Measurements from ENCODE around the gene METTL24.
A peak's percentile ranks its signal among the peaks of the same experiment; 100 is the strongest.
"Not testable (repeated sequence)": the region's sequence is repeated elsewhere in the genome, so short reads cannot be mapped to it uniquely, and the experiment has no call there.

The METTL24 gene

DNA sequence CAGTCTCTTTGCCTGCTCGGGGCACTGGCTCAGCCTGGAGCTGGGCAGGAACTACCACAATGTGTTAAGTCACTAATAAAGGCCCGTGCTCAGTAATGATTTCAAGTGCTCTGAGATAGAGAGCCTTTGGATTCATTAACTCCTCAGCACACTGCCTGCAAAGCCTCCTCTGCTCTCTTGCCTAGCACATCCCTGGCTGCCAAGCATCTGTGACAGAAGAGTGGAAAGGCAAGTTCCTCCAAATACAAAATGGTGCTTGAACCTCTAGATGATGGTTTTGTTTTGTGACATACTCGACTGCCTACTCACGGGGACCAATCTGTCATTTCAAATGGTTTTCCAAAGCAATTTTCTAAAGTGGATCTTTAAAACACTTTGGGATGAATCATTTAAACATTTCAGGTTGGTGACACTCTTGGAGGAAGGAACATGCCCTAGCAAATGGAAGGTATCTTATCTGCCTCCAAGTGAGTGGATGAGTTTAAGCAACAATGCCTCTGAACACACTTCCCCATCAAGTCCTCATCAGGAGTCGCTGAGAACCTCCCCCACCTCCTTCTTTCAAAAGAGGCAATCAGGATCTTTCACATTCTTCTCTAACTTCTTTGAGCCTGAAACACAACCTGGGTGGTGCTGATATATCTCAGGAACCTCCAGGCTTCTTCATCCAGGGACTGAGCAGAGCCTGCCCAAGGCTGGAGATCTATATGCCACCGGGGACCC lies 35.8 kb downstream of the METTL24 start:
- Mint-ChIP-seq H3K27me3 (peaks cover 2% of the 10 kb centered on the region), H3K27ac (no peak overlapping the region), H3K36me3 (no peaks in the 10 kb centered on the region), H3K4me1 (peaks cover 5% of the 10 kb centered on the region), H3K4me3 (no peak overlapping the region), H3K9me3 (no peaks in the 10 kb centered on the region)
- DNase-seq (ENCODE audit: low spot score in 2 of 2) (no peak), ATAC-seq (ENCODE audit: low read depth) (no peak)

DNA sequence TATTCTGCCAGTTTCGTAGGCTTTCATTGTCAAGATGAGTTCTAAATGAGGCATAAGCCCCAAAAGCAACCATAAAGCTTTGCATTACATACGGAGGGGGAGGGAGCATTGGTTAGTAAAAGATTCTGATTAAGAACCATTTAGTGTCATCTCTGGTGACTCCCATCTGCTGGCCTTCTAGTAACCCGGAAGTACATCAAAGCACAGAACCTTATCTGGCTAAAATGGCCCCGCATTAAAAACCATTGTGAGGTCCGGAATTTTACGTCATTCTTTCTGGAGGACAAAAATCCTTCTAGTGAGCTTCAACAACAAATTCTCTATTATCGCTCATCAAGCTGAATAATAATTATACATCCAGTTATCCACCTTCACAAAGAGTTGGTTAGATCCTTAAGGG lies 37.8 kb downstream of the METTL24 start:
- no peak for DNase-seq (ENCODE audit: low spot score in 2 of 2)
- ATAC-seq (ENCODE audit: low read depth): no peak
- Mint-ChIP-seq H3K4me1 (peaks cover 5% of the 10 kb centered on the region), H3K27me3 (peaks cover 3% of the 10 kb centered on the region), H3K9me3 (no peaks in the 10 kb centered on the region), H3K4me3 (no peak overlapping the region), H3K27ac (no peak overlapping the region), H3K36me3 (no peaks in the 10 kb centered on the region)

DNA sequence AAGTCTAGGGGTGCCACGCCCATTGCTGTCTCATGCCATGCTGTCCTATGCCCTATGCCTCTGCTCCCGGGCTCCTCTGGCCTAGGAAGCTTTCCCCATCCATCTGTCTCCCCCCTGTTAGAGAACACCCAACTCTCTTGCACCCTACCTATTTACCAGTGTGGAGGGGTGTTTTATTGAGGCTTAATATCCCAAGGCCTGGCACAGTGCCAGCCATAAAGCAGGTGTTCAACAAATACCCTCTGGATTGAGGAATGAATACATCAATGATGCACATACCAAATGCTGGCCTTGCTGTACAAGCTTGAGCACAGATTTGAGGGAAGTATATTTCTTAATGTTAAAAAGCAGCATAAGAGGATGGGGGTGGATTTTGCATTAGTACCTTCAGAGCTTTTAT lies 38.3 kb downstream of the METTL24 start:
- ATAC-seq (ENCODE audit: low read depth) (no peak), DNase-seq (ENCODE audit: low spot score in 2 of 2) (no peak)
- H3K27ac Mint-ChIP-seq: no peak overlapping the region
- no peak overlapping the region for H3K4me3 Mint-ChIP-seq
- peaks cover 5% of the 10 kb centered on the region for H3K4me1 Mint-ChIP-seq
- H3K27me3 Mint-ChIP-seq: peaks cover 5% of the 10 kb centered on the region
- no peaks in the 10 kb centered on the region for H3K36me3 Mint-ChIP-seq
- no peaks in the 10 kb centered on the region for H3K9me3 Mint-ChIP-seq

DNA sequence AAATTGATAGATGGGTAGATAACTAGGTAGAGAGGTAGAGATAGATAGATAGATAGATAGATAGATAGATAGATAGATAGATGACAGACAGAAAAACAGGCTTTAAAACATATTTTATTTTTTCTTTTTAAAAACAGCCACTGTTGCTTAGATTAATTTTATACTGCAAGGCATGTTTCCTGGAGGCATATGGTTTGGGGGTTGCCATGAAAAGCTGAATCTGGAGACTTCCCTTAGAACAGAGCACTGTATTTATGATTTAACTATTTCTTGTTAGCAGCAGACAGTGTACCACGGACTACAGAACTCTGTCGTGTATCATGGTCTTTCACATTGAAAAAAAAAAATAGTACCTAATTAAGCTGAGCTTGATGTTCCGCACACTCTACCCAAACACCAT lies 38.8 kb downstream of the METTL24 start:
- no peak for ATAC-seq (ENCODE audit: low read depth)
- no peak for DNase-seq (ENCODE audit: low spot score in 2 of 2)
- Mint-ChIP-seq H3K27me3 (peaks cover 3% of the 10 kb centered on the region), H3K27ac (no peak overlapping the region), H3K4me3 (no peak overlapping the region), H3K9me3 (no peaks in the 10 kb centered on the region), H3K4me1 (peaks cover 5% of the 10 kb centered on the region), H3K36me3 (no peaks in the 10 kb centered on the region)

DNA sequence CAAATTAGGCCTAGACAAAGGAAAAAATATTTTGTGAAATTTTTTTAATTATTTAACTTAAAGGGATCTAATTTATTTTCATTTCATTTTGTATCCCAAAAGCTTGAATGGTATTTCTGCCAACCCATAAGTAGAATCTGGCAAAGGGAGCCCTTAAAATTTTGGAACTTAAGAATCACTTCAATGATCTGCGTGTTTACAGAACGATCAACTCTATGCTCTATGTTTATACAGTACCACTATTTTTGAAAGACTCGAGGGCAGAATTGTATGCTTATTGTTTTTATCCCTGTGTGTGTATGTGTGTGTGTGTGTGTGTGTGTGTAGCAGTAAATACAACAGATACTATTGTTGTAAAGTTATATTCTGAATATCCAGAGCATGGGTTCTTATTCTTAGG lies 39.2 kb downstream of the METTL24 start:
- Mint-ChIP-seq H3K9me3 (no peaks in the 10 kb centered on the region), H3K4me3 (no peak overlapping the region), H3K36me3 (no peaks in the 10 kb centered on the region), H3K27ac (no peak overlapping the region), H3K27me3 (peaks cover 3% of the 10 kb centered on the region), H3K4me1 (peaks cover 5% of the 10 kb centered on the region)
- ATAC-seq (ENCODE audit: low read depth) (no peak), DNase-seq (ENCODE audit: low spot score in 2 of 2) (no peak)

DNA sequence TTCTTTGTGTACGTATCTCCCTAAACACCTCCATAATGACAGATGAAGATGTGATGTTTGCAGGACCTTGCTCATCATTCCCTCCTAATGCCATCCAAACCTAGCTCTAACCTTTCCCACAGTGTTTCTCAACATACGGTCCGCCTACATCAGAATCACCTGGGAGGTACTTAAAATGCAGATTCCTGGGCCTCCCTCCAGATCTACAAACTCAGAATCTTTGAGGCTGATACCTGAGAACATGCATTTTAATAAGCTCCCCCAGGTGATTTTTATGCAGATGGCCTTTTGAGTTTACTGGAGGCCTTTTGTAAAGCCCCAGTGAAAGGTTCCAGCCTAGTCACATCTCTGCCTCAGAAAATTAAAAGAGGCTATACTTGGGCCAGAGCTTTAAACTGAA lies 40.5 kb downstream of the METTL24 start:
- Mint-ChIP-seq H3K9me3 (no peaks in the 10 kb centered on the region), H3K27ac (no peak overlapping the region), H3K36me3 (no peaks in the 10 kb centered on the region), H3K27me3 (peaks cover 6% of the 10 kb centered on the region), H3K4me1 (peaks cover 3% of the 10 kb centered on the region), H3K4me3 (no peak overlapping the region)
- DNase-seq (ENCODE audit: low spot score in 2 of 2) (no peak), ATAC-seq (ENCODE audit: low read depth) (no peak)

DNA sequence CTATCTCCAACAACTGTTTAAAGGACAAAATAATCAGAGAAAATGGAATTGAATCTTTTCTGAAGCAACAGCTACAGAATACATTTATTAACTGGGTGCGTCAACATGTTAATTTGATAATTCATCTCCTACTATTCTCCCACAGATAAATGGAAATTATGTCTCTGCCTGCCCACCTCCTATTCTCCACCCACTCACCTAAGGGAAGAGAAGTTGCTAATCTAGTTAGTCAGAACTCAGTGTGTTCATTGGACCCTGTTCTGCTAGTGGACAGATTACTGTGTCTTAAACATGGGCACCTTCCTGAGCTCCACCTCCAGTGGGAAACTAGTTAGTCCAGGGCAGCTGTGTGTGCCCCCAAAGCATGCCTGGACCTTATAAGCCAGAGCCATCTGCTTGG lies 41.0 kb downstream of the METTL24 start:
- H3K36me3 Mint-ChIP-seq: no peaks in the 10 kb centered on the region
- H3K27me3 Mint-ChIP-seq: peaks cover 6% of the 10 kb centered on the region
- ATAC-seq (ENCODE audit: low read depth): no peak
- no peak overlapping the region for H3K27ac Mint-ChIP-seq
- no peaks in the 10 kb centered on the region for H3K9me3 Mint-ChIP-seq
- no peak overlapping the region for H3K4me3 Mint-ChIP-seq
- DNase-seq (ENCODE audit: low spot score in 2 of 2): no peak
- H3K4me1 Mint-ChIP-seq: no peaks in the 10 kb centered on the region

DNA sequence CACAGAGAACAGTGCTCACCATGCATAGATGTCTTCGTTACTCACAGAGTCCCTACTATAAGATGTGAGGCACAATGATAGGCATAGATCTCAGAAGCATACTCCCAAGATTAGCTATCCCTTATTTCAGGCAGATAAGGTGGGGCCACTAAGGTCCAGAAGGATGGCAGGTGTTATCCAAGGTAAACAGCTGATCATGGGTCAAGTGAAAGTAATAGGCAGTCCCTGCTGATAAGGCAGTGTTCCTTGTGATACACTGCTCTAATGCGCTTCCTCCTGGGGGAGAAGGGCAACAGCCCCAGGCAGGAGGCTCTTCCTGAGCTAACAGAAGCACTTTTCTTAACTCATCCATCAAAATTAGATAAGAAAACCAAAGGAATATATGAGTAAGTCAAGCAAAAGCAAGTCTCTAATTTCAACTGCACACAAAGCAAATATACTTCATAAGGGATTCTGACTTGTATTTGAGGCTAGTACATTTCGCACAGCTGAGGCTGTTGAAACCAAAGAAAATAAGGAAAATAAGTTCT lies 42.2 kb downstream of the METTL24 start:
- peaks cover 6% of the 10 kb centered on the region for H3K27me3 Mint-ChIP-seq
- no peaks in the 10 kb centered on the region for H3K9me3 Mint-ChIP-seq
- H3K27ac Mint-ChIP-seq: no peak overlapping the region
- ATAC-seq (ENCODE audit: low read depth) (no peak), DNase-seq (ENCODE audit: low spot score in 2 of 2) (no peak)
- no peak overlapping the region for H3K4me3 Mint-ChIP-seq
- H3K4me1 Mint-ChIP-seq: peaks cover 2% of the 10 kb centered on the region
- no peaks in the 10 kb centered on the region for H3K36me3 Mint-ChIP-seq

DNA sequence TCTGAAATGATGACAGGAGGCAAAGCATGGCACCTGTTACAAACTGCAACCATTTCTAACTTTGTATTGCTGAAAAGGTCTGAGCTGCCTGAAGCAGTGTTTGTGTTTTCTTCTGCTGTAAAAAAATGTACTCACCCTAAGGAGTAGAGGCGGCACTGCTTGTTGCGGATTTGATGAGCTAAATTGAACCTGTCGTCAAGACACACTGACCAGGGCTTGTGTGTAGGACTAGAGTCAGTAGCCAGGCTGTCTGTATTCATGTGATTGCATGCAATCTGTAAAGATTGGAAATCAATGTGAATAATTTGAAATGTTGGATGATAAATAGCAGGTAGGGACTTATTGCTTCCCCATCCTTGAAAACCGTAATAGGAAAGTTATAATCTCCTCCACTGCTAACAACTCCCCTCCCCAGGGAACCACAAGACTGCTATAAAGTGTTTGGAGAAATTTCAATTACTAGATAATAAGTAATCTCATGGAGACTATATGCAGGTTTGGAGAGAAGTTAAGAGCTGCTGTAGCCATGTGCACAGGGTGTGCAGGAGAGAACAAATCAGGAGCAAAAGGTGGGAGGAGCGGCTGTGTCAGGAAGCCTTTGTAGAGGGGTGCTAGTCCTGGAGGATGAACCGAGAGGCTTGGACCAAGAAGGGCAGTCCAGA lies 42.8 kb downstream of the METTL24 start:
- Mint-ChIP-seq H3K36me3 (peaks cover 2% of the 10 kb centered on the region), H3K27ac (no peak overlapping the region), H3K4me1 (peaks cover 2% of the 10 kb centered on the region), H3K9me3 (peaks cover 2% of the 10 kb centered on the region), H3K27me3 (peaks cover 6% of the 10 kb centered on the region), H3K4me3 (no peak overlapping the region)
- DNase-seq (ENCODE audit: low spot score in 2 of 2): no peak
- no peak for ATAC-seq (ENCODE audit: low read depth)

DNA sequence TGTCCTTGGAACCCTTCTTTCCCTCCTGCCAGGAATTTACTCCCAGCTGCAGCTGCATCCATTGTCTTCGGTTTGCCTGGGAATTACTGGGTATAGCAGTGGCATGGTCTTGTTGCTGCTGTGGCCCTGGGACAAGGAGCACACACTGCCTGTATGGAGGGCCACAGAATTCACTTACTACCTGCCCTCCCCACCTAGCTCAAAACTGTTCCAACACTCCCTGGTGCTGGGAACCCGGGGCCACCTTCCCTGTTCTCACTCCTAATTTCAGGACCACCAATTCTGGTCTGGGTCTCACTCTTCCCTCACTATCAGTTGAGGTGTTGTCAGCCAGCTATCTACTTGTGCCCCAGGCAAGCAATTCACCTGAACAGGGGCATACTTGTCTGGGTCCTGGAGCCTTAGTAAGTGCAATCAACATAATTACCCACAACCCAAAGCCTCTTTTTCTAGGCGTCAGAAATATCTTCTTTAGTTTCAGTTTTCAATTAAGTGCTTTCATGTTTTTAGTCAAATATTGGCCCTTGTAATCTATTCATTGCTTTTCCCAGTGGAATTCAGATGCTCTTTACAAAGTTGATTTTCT lies 47.2 kb downstream of the METTL24 start:
- DNase-seq (ENCODE audit: low spot score in 2 of 2): no peak
- H3K4me3 Mint-ChIP-seq: no peak overlapping the region
- peaks cover 5% of the 10 kb centered on the region for H3K27me3 Mint-ChIP-seq
- H3K9me3 Mint-ChIP-seq: peaks cover 5% of the 10 kb centered on the region
- H3K27ac Mint-ChIP-seq: no peak overlapping the region
- H3K36me3 Mint-ChIP-seq: peaks cover 2% of the 10 kb centered on the region
- ATAC-seq (ENCODE audit: low read depth): no peak
- peaks cover 6% of the 10 kb centered on the region for H3K4me1 Mint-ChIP-seq

DNA sequence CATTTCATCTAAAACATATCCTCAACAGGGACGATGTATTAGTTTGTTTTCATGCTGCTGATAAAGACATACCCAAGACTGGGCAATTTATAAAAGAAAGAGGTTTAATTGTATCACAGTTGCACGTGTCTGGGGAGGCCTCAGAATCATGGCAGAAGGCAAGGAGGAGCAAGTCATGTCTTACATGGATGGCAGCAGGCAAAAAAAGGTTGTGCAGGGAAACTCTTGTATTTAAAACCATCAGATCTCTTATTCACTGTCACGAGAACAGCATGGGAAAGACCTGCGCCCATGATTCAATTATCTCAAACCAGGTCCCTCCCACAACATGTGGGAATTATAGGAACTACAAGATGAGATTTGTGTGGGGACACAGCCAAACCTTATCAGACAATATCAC lies 48.7 kb downstream of the METTL24 start:
- not testable (repeated sequence) for H3K36me3 Mint-ChIP-seq; H3K9me3 Mint-ChIP-seq; ATAC-seq (ENCODE audit: low read depth); H3K4me1 Mint-ChIP-seq; H3K4me3 Mint-ChIP-seq; DNase-seq (ENCODE audit: low spot score in 2 of 2); H3K27ac Mint-ChIP-seq; H3K27me3 Mint-ChIP-seq

DNA sequence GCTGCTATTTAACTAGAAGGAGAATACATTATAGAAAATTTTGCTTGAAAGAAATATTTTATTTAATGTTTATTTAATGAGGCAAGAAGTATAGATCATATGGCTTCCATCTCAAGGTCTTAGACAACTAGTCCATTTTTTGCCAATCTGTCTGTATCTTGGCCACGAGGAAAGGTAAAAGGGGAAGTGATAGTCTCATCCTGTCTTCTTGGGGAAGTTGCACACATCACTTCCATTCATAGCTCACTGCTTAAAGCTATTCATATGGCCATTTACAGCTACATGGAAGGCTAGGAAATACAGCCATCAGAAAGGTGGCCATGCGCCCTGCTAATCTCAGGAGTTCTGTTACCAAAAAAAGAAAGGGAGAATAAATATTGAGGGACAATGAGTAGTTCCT lies 50.8 kb downstream of the METTL24 start:
- Mint-ChIP-seq H3K27ac (peak overlapping the region; percentile 45), H3K9me3 (peaks cover 5% of the 10 kb centered on the region), H3K4me1 (peaks cover 6% of the 10 kb centered on the region), H3K36me3 (peaks cover 2% of the 10 kb centered on the region), H3K4me3 (no peak overlapping the region), H3K27me3 (no peaks in the 10 kb centered on the region)
- peak; percentile 95 for ATAC-seq (ENCODE audit: low read depth)
- peak in 1 of 2 donors; percentile 6 for DNase-seq (ENCODE audit: low spot score in 2 of 2)

DNA sequence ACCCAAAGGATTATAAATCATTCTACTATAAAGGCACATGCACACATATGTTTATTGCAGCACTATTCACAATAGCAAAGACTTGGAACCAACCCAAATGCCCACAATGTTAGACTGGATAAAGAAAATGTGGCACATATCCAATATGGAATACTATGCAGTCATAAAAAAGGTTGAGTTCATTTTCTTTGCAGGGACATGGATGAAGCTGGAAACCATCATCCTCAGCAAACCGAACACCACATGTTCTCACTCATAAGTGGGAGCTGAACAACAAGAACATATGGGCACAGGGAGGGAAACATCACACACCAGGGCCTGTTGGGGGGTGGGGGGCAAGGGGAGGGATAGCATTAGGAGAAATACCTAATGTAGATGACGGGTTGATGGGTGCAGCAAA lies 52.3 kb downstream of the METTL24 start:
- DNase-seq (ENCODE audit: low spot score in 2 of 2); H3K27ac Mint-ChIP-seq; H3K9me3 Mint-ChIP-seq; H3K27me3 Mint-ChIP-seq; H3K4me3 Mint-ChIP-seq; H3K4me1 Mint-ChIP-seq; ATAC-seq (ENCODE audit: low read depth); H3K36me3 Mint-ChIP-seq: not testable (repeated sequence)

DNA sequence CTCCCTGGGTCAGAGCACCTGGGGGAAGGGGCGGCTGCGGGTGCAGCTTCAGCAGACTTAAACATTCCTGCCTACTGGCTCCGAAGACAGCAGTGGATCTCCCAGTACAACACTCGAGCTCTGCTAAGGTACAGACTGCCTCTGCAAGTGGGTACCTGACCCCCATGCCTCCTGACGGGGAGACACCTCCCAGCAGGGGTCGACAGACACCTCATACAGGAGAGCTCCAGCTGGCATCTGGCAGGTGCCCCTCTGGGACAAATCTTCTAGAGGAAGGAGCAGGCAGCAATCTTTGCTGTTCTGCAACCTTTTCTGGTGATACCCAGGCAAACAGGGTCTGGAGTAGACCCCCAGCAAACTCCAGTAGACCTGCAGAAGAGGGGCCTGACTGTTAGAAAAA lies 54.5 kb downstream of the METTL24 start:
- not testable (repeated sequence) for H3K4me1 Mint-ChIP-seq; H3K27me3 Mint-ChIP-seq; H3K27ac Mint-ChIP-seq; H3K9me3 Mint-ChIP-seq; H3K36me3 Mint-ChIP-seq; DNase-seq (ENCODE audit: low spot score in 2 of 2); H3K4me3 Mint-ChIP-seq; ATAC-seq (ENCODE audit: low read depth)

All from memory B cell (primary cell).